Measurements from ENCODE around the gene ABCG1. TPM values are rescaled to one million over a fixed set of nuclear protein-coding genes. Genes with fewer than 3 reads are reported as not detected.

The ABCG1 gene
- total RNA-seq, 1 donor from 2014 or later, result 20.9 TPM

- DNase-seq, result peak; percentile 53
Observed at GRCh38 chr21:42191696-42192595, 27.0 kb upstream of the ABCG1 start.

- DNase-seq, result no peak
Observed at GRCh38 chr21:42193131-42193671, 25.7 kb upstream of the ABCG1 start.

GRCh38 chr21:42193721-42194120 lies 25.2 kb upstream of the ABCG1 start:
- DNase-seq, result no peak

- no peak for DNase-seq
Observed at GRCh38 chr21:42194863-42195262, 24.1 kb upstream of the ABCG1 start.

GRCh38 chr21:42195378-42196031 lies 23.4 kb upstream of the ABCG1 start:
- no peak for DNase-seq

GRCh38 chr21:42198929-42199867 lies 19.7 kb upstream of the ABCG1 start:
- no peak for DNase-seq

GRCh38 chr21:42199868-42200463 lies 19.0 kb upstream of the ABCG1 start:
- DNase-seq, result no peak

GRCh38 chr21:42200906-42201614 lies 17.9 kb upstream of the ABCG1 start:
- DNase-seq, result no peak

- no peak for DNase-seq
Observed at GRCh38 chr21:42201615-42202161, 17.3 kb upstream of the ABCG1 start.

GRCh38 chr21:42202321-42202720 lies 16.6 kb upstream of the ABCG1 start:
- no peak for DNase-seq

- no peak for DNase-seq
Observed at GRCh38 chr21:42203321-42203720, 15.6 kb upstream of the ABCG1 start.

GRCh38 chr21:42203936-42204335 lies 15.0 kb upstream of the ABCG1 start:
- DNase-seq, result no peak

- no peak for DNase-seq
Observed at GRCh38 chr21:42207426-42207825, 11.5 kb upstream of the ABCG1 start.

- no peak for DNase-seq
Observed at GRCh38 chr21:42208036-42208435, 10.9 kb upstream of the ABCG1 start.

- DNase-seq, result no peak
Observed at GRCh38 chr21:42208801-42209490, 10.0 kb upstream of the ABCG1 start.

GRCh38 chr21:42209801-42210479 lies 9.0 kb upstream of the ABCG1 start:
- no peak for DNase-seq

- DNase-seq, result no peak
Observed at GRCh38 chr21:42212266-42212665, 6.7 kb upstream of the ABCG1 start.

- DNase-seq, result no peak
Observed at GRCh38 chr21:42213082-42213774, 5.7 kb upstream of the ABCG1 start.

All from tongue (tissue), 2 donors.